ENCODE data around the gene MRPL47.

Gene MRPL47

GRCh38 chr3:179541094-179541493 lies 63.3 kb downstream of the MRPL47 start:
- DNase-seq (ENCODE audit: low read depth): no peak
- TF ChIP-seq CTCF (conservative IDR thresholded peaks at IDR 0.05; ENCODE audit: low read depth, low read length): no peak
- H3K4me3 ChIP-seq (ENCODE audit: low read length): no peak overlapping the region
